ENCODE data around the gene TMPRSS4.

GRCh38 chr11:118078911-118079411 is 2.1 kb downstream of the TMPRSS4 start:
- TF ChIP-seq RCOR1 (IDR thresholded peaks at IDR 0.05; ENCODE audit: insufficient replicate concordance, low read length) = no peak
- TF ChIP-seq, protein P1, sequence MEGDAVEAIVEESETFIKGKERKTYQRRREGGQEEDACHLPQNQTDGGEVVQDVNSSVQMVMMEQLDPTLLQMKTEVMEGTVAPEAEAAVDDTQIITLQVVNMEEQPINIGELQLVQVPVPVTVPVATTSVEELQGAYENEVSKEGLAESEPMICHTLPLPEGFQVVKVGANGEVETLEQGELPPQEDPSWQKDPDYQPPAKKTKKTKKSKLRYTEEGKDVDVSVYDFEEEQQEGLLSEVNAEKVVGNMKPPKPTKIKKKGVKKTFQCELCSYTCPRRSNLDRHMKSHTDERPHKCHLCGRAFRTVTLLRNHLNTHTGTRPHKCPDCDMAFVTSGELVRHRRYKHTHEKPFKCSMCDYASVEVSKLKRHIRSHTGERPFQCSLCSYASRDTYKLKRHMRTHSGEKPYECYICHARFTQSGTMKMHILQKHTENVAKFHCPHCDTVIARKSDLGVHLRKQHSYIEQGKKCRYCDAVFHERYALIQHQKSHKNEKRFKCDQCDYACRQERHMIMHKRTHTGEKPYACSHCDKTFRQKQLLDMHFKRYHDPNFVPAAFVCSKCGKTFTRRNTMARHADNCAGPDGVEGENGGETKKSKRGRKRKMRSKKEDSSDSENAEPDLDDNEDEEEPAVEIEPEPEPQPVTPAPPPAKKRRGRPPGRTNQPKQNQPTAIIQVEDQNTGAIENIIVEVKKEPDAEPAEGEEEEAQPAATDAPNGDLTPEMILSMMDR (conservative IDR thresholded peaks at IDR 0.05; ENCODE audit: low read depth, low read length) = no peak
- no peak for TF ChIP-seq BHLHE40 (IDR thresholded peaks at IDR 0.05; ENCODE audit: low read depth, low read length)

Measured in IMR-90 (cell line).